ENCODE results near the gene ENDOU.

DNA sequence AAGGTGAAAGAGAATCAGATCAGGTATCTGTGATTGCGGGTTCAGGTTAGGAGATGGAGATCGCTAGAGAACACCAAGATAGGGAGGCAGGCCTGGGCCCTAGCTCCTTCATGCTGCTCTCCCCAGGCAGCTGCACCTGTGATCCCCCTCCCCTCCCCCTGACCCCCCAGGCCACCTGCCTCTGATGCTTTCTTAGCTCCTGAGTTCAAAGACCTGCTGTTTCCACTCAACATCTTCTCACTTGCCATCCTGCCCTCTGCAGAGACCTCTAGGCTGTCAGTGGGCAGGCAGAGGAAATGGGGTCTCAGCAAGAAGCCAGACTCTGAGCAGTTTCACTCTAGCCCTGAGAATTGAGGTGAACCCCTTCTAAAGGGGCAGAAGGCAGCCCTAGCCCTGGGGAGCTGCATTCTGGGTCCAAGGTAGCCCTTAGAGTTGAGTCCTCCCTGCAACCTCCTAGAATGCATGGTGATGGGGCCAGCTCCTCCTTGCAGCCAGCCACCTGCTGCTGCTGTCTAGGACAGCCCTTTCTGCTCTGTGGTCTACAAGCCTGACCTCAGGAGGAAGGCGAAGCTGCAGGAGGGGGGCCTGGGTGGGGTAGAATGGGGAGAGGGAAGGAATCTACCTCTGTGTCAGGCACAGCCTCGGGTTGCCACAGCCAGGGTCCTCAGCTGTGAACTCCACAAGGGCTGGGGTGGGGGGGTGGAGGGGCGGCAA, 41.4 kb upstream of the ENDOU start:
- TF ChIP-seq, protein P1, sequence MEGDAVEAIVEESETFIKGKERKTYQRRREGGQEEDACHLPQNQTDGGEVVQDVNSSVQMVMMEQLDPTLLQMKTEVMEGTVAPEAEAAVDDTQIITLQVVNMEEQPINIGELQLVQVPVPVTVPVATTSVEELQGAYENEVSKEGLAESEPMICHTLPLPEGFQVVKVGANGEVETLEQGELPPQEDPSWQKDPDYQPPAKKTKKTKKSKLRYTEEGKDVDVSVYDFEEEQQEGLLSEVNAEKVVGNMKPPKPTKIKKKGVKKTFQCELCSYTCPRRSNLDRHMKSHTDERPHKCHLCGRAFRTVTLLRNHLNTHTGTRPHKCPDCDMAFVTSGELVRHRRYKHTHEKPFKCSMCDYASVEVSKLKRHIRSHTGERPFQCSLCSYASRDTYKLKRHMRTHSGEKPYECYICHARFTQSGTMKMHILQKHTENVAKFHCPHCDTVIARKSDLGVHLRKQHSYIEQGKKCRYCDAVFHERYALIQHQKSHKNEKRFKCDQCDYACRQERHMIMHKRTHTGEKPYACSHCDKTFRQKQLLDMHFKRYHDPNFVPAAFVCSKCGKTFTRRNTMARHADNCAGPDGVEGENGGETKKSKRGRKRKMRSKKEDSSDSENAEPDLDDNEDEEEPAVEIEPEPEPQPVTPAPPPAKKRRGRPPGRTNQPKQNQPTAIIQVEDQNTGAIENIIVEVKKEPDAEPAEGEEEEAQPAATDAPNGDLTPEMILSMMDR (conservative IDR thresholded peaks at IDR 0.05 in 1 of 2, IDR thresholded peaks at IDR 0.05 in 1 of 2; ENCODE audit: low read depth in 1 of 2, low read length in 2 of 2) = no peak
- TF ChIP-seq EZH2 (IDR thresholded peaks at IDR 0.05; ENCODE audit: low read length, missing control alignments) = no peak
